ENCODE measurements around the gene CERK. TPM values are rescaled to one million over a fixed set of nuclear protein-coding genes. Genes with fewer than 3 reads are reported as not detected.

Gene CERK
- total RNA-seq, 4 donors from 2014 or later, result 14.6 to 34.0 (median 26.6) TPM

GRCh38 chr22:46761539-46762237 lies 23.6 kb upstream of the CERK start:
- peak overlapping the region; percentile 93 to 95 (median 94) for H3K27ac ChIP-seq
- WGBS, 2 donors, result 4 to 5% methylated on average over 17 of the region's 17 CpGs

GRCh38 chr22:46761017-46761416 lies 23.0 kb upstream of the CERK start:
- no peaks in the 10 kb centered on the region for H3K36me3 ChIP-seq
- DNase-seq, result no peak
- peaks cover 0 to 7% (median 4%) of the 10 kb centered on the region in 3 donors for H3K9me3 ChIP-seq
- intact Hi-C loops (cut with DNase I), result no loop called here
- H3K4me1 ChIP-seq, result peaks cover 19 to 51% (median 30%) of the 10 kb centered on the region in 3 donors
- peak overlapping the region in 3 of 4 donors; percentile 27 to 94 (median 93) for H3K27ac ChIP-seq
- TF ChIP-seq POLR2A (IDR thresholded peaks at IDR 0.05) (no peak), CTCF (IDR thresholded peaks at IDR 0.05) (no peak)
- no peaks in the 10 kb centered on the region for H3K27me3 ChIP-seq
- peak overlapping the region in 1 of 4 donors; percentile 72 for H3K4me3 ChIP-seq
- WGBS, 2 donors, result 74 to 79% methylated on average over 6 of the region's 6 CpGs

More at GRCh38 chr22:46761539-46762237, 23.6 kb upstream of the CERK start:
- no peak for TF ChIP-seq CTCF (IDR thresholded peaks at IDR 0.05)
- TF ChIP-seq POLR2A (IDR thresholded peaks at IDR 0.05), result no peak
- intact Hi-C loops (cut with DNase I), result no loop called here
- no peak for DNase-seq
- Histone ChIP-seq H3K9me3 (peaks cover 0 to under 1% (median 0%) of the 10 kb centered on the region in 3 donors), H3K36me3 (no peaks in the 10 kb centered on the region), H3K4me1 (peaks cover 19 to 58% (median 31%) of the 10 kb centered on the region in 3 donors), H3K4me3 (peak overlapping the region; percentile 72 to 96 (median 86)), H3K27me3 (no peaks in the 10 kb centered on the region)

- peak overlapping the region in 2 of 4 donors; percentile 17 to 42 for H3K27ac ChIP-seq
- no peaks in the 10 kb centered on the region for H3K27me3 ChIP-seq
- peaks cover 0 to 16% (median 10%) of the 10 kb centered on the region in 3 donors for H3K9me3 ChIP-seq
- no peaks in the 10 kb centered on the region for H3K36me3 ChIP-seq
- 19 to 30% methylated on average over 3 to 4 of the region's 6 CpGs for WGBS, 2 donors
- no peak overlapping the region for H3K4me3 ChIP-seq
- peak in 5 of 6 experiments; percentile 54 to 71 (median 62) for TF ChIP-seq CTCF (IDR thresholded peaks at IDR 0.05)
- TF ChIP-seq POLR2A (IDR thresholded peaks at IDR 0.05), result no peak
- DNase-seq, result no peak
- peaks cover 27 to 49% (median 33%) of the 10 kb centered on the region in 3 donors for H3K4me1 ChIP-seq
- intact Hi-C loops (cut with DNase I), result no loop called here
Measured at GRCh38 chr22:46758867-46759290, 20.8 kb upstream of the CERK start.

GRCh38 chr22:46758121-46758520 lies 20.1 kb upstream of the CERK start:
- no peak for TF ChIP-seq CTCF (IDR thresholded peaks at IDR 0.05)
- no peak for TF ChIP-seq POLR2A (IDR thresholded peaks at IDR 0.05)
- WGBS, 2 donors, result 64 to 83% methylated on average over 1 of the region's 1 CpG
- no peak for DNase-seq
- H3K4me1 ChIP-seq, result peaks cover 28 to 49% (median 34%) of the 10 kb centered on the region in 3 donors
- H3K9me3 ChIP-seq, result peaks cover 0 to 16% (median 10%) of the 10 kb centered on the region in 3 donors
- peak overlapping the region in 1 of 4 donors; percentile 17 for H3K27ac ChIP-seq
- no peaks in the 10 kb centered on the region for H3K27me3 ChIP-seq
- intact Hi-C loops (cut with DNase I), result no loop called here
- H3K36me3 ChIP-seq, result no peaks in the 10 kb centered on the region
- no peak overlapping the region for H3K4me3 ChIP-seq

- no peaks in the 10 kb centered on the region for H3K27me3 ChIP-seq
- H3K4me3 ChIP-seq, result no peak overlapping the region
- WGBS, 2 donors, result 88% methylated on average over 1 of the region's 2 CpGs; no CpG with 5 or more reads in 1 of the 2 donors
- DNase-seq, result no peak
- peaks cover 0 to 16% (median 10%) of the 10 kb centered on the region in 3 donors for H3K9me3 ChIP-seq
- H3K27ac ChIP-seq, result no peak overlapping the region
- H3K4me1 ChIP-seq, result peaks cover 30 to 54% (median 36%) of the 10 kb centered on the region in 3 donors
- intact Hi-C loops (cut with DNase I), result no loop called here
- TF ChIP-seq CTCF (IDR thresholded peaks at IDR 0.05), result no peak
- TF ChIP-seq POLR2A (IDR thresholded peaks at IDR 0.05), result no peak
- no peaks in the 10 kb centered on the region for H3K36me3 ChIP-seq
Measured at GRCh38 chr22:46757104-46757503, 19.1 kb upstream of the CERK start.

All from esophagus squamous epithelium (tissue), 5 donors.